IPS-20b (cell line): ENCODE data around the gene PLTP.
"Not testable (repeated sequence)": the region's sequence is repeated elsewhere in the genome, so short reads cannot be mapped to it uniquely, and the experiment has no call there.

ENCODE experiments used
- H3K27ac ChIP-seq: one replicate; pipeline ENCODE4 v1.5.1; 2013; ENCODE audit warnings: low read length
- H3K27me3 ChIP-seq: 2 replicates; pipeline ENCODE4 v1.6.1; 2013; ENCODE audit warnings: mild to moderate bottlenecking, low read length, inconsistent platforms; ENCODE audit not compliant: insufficient read depth
- H3K36me3 ChIP-seq: 2 replicates; pipeline ENCODE4 v1.6.1; 2013; ENCODE audit warnings: low read depth, mild to moderate bottlenecking, inconsistent platforms, low read length, moderate library complexity; ENCODE audit not compliant: insufficient read depth
- H3K4me1 ChIP-seq: 2 replicates; pipeline ENCODE4 v1.6.1; 2013; ENCODE audit warnings: mild to moderate bottlenecking, control low read depth, inconsistent platforms, low read length, moderate library complexity; ENCODE audit not compliant: insufficient read depth
- H3K4me3 ChIP-seq: 2 replicates; pipeline ENCODE4 v1.5.1; 2013; ENCODE audit warnings: mild to moderate bottlenecking, low read length, inconsistent platforms
- H3K9ac ChIP-seq: 2 replicates; pipeline ENCODE4 v1.6.1; 2013; ENCODE audit warnings: low read depth, mild to moderate bottlenecking, inconsistent platforms, low read length, moderate library complexity
- H3K9me3 ChIP-seq: 2 replicates; pipeline ENCODE4 v1.6.1; 2013; ENCODE audit warnings: mild to moderate bottlenecking, low read depth, low read length, inconsistent platforms; ENCODE audit not compliant: insufficient read depth

Gene PLTP, protein sequence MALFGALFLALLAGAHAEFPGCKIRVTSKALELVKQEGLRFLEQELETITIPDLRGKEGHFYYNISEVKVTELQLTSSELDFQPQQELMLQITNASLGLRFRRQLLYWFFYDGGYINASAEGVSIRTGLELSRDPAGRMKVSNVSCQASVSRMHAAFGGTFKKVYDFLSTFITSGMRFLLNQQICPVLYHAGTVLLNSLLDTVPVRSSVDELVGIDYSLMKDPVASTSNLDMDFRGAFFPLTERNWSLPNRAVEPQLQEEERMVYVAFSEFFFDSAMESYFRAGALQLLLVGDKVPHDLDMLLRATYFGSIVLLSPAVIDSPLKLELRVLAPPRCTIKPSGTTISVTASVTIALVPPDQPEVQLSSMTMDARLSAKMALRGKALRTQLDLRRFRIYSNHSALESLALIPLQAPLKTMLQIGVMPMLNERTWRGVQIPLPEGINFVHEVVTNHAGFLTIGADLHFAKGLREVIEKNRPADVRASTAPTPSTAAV

DNA sequence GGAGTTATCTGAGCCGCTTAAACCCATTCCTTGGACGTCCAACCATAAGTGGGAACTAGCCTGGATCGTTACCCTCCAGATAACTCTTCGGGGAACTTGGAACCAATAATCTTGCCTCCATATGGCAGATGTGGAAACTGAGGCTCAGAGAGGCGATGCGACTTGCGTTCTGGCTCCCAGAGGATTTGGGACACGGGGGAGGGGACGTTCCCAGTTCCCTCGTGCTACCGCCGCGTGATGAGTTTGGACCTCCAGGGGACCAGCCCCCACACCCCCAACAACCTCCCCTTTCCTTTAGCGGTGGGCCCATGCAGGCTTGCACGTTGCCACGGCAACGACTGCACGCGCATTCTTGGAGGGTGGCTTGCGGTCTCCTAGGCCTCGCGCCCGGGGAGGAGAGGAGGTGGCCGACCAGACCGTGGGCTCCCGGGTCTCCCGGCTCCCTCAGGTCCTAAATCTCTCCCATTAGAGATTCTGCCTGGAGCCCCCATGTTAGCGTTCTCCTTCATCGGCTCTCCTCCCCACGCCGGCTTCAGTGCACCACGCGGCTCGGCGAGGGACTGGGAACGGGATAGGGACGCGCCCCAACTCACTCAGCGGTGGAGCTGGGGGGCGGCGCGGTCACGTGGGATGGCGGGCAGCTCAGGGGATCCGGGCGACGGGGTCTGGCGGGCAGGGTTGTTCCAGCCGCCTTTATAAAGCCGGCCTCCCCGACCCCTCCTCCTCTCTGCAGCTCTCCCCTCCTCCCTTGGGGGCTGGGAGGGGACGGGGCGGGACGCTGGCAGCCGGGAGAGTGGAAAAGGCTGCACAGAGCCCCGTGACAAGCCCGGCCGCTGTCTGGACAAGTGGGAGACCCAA lies at the start of gene PLTP:
Gene PLTP, minus strand, starts transcription at position 670 of the 858 bp plus-strand sequence. CDS start 703 bp downstream, outside the sequence.
- Histone ChIP-seq H3K4me3 (peak within 1 kb of the TSS; percentile 73), H3K36me3 (peaks cover 29% of the 10 kb centered on the region), H3K9ac (peak within 1 kb of the TSS; percentile 66; the same call in 1 of the 2 replicates), H3K27me3 (no peaks in the 10 kb centered on the region), H3K27ac (no peak within 1 kb of the TSS), H3K9me3 (no peaks in the 10 kb centered on the region), H3K4me1 (peaks cover 3% of the 10 kb centered on the region; the same call in 1 of the 2 replicates)

DNA sequence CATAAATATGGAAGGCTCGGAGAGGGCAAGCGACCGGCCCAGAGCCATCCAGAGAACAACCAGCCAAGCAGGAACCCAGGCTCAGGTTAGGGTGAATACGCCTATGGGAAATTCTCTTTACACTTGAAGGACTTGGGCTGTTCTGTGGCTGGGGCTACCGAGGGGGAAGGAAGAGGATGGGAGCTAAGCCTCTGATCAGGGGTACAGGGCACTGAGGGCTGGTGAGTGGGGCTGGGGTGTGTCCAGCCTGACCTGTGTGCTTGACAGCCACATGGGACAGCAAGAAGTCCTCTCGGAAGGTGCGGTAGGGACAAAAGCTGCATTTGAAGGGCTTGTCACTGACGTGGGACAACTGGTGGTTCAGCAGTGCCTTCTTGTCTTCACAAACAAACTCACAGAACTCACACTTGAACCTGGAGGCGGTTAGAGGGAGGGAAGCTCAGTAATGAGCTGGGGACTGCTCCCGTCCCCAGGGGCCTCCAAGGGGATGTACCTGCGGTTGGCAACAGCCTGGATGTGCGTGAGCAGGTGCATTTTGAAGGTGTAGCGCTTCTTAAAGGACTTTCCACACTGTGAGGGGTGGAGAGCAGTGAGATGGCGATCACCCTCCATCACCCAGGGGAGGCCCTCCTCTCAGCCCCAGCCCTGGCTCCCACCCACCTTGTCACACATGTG lies 48.1 kb upstream of the PLTP start:
- H3K36me3 ChIP-seq: peaks cover 89% of the 10 kb centered on the region
- H3K9ac ChIP-seq: no peak overlapping the region
- no peaks in the 10 kb centered on the region for H3K9me3 ChIP-seq
- H3K4me1 ChIP-seq: no peaks in the 10 kb centered on the region
- H3K27ac ChIP-seq: no peak overlapping the region
- no peak overlapping the region for H3K4me3 ChIP-seq
- H3K27me3 ChIP-seq: no peaks in the 10 kb centered on the region

DNA sequence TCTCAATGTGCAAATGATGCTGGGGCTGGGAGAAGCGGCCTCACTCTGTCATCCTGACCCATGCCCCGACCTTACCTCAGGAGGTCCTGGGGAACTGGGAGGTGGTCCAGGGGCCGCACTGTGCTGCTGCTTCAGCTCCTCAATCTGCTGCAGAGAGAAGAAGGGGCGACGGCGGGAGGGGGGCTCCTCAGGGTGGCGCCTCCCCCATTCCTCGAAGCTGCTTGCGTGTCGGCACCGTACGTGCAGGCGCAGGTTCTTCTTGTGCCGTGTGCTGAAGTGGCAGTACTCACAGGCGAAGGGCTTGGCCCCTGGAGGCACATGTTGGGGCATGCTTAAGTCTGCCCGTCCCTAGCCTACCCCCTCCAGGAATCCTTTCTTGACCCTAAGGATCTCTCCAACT lies 47.2 kb upstream of the PLTP start:
- H3K36me3 ChIP-seq: peaks cover 81% of the 10 kb centered on the region
- H3K9me3 ChIP-seq: no peaks in the 10 kb centered on the region
- no peak overlapping the region for H3K4me3 ChIP-seq
- no peak overlapping the region for H3K9ac ChIP-seq
- no peaks in the 10 kb centered on the region for H3K4me1 ChIP-seq
- no peak overlapping the region for H3K27ac ChIP-seq
- no peaks in the 10 kb centered on the region for H3K27me3 ChIP-seq

DNA sequence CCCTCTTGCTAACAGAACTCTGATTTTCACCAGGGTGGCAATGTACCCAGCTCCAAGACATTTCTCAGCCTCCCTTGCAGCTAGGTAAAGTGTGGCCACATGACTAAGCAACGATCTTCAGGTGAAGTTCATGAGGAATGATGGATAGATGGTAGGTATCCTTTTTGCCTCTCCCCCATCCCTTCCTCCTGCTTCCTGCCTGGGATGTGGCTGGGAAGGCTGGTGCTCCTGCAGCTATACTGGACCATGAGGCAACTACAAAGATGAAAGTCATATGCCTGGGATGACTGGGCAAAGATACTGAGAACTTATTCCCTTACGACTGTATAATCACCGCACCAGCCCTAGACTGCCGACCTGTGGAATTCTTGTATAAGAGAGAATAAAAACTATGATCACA lies 46.6 kb upstream of the PLTP start:
- Histone ChIP-seq H3K27ac (no peak overlapping the region), H3K27me3 (no peaks in the 10 kb centered on the region), H3K4me1 (no peaks in the 10 kb centered on the region), H3K9ac (no peak overlapping the region), H3K36me3 (peaks cover 77% of the 10 kb centered on the region), H3K9me3 (no peaks in the 10 kb centered on the region), H3K4me3 (no peak overlapping the region)

DNA sequence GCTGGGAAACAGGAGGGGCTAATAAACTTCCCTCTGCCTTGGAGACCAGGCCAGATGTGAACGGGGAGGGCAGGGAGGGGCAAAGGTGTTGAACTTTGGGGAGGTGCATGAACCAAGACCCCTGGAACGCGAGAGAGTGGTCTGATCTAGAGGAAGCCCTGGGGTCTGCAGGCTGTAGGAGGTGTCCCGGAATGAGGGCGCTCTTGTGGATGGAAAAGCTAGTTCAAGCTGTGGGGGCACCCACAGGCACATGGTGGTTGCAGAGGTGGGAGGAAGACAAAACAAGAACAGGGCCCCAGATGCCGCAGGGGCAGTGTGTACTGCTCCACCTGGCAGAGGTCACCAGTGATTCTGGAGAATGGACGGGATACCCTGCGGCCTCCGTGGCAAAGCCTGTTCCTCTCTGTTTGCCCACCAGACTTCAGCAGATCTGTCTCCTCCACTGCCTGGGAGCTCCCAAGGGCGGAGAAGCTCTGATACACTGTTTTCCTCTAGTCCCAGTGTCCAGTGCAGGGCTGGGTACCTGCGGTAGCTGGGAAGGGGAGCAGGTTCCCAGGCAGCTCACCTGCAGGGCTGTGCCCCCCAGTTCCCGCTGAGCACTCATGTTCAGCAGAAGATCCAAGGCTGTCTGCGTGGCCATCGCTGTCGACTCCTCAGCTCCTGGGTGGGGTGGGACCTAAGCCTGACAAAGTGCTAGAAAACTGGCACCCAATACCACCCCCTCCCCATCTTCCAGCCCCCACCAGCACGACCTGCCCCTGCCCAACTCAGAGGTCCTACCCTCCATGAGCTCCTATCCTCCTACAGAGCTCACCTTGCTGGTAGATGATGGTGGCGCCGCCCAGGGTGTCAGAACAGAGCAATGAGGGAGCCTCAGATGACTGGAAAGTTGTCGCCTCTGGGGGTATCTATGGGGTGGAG lies 45.3 kb upstream of the PLTP start:
- no peak overlapping the region for H3K4me3 ChIP-seq
- H3K27ac ChIP-seq: no peak overlapping the region
- no peaks in the 10 kb centered on the region for H3K27me3 ChIP-seq
- H3K9ac ChIP-seq: no peak overlapping the region
- no peaks in the 10 kb centered on the region for H3K4me1 ChIP-seq
- H3K36me3 ChIP-seq: peaks cover 79% of the 10 kb centered on the region
- H3K9me3 ChIP-seq: no peaks in the 10 kb centered on the region

DNA sequence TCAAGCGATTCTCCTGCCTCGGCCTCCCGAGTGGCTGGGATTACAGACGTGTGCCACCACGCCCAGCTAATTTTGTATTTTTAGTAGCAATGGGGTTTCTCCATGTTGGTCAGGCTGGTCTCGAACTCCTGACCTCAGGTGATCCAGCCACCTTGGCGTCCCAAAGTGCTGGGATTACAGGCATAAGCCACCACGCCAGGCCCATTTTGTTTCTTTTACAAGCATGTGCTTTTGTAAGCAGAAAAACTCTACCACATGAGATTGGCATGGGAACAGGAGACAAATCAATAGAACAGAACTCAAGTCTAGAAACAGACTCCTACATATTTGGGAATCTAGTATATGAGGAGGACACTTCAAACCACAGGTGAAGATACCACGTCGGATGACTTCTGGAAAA lies 44.4 kb upstream of the PLTP start:
- H3K9me3 ChIP-seq, H3K9ac ChIP-seq, H3K27me3 ChIP-seq, H3K27ac ChIP-seq, H3K4me3 ChIP-seq, H3K4me1 ChIP-seq: not testable (repeated sequence)
- peaks cover 79% of the 10 kb centered on the region for H3K36me3 ChIP-seq

DNA sequence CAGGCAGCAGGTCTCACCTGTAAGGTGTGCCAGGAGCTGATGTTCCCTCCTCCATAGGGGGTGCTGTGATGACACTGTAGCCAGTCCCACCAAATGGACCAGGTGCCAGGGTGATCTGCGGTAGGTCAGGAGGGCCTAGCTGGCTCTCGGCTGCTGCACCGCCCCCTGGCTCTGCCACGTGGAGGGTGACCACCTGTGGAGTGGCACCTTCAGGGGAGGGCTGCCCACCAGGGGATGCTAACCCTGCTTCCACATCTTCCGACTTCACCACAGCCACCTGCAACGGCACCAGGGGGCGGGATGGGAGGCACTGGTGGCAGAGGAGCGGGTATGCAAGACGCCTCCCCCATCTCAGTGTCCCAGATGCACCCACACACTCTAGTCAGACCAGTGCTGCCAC lies 41.7 kb upstream of the PLTP start:
- Histone ChIP-seq H3K4me1 (no peaks in the 10 kb centered on the region), H3K27ac (no peak overlapping the region), H3K36me3 (peaks cover 74% of the 10 kb centered on the region), H3K27me3 (no peaks in the 10 kb centered on the region), H3K4me3 (no peak overlapping the region), H3K9ac (no peak overlapping the region), H3K9me3 (no peaks in the 10 kb centered on the region)

DNA sequence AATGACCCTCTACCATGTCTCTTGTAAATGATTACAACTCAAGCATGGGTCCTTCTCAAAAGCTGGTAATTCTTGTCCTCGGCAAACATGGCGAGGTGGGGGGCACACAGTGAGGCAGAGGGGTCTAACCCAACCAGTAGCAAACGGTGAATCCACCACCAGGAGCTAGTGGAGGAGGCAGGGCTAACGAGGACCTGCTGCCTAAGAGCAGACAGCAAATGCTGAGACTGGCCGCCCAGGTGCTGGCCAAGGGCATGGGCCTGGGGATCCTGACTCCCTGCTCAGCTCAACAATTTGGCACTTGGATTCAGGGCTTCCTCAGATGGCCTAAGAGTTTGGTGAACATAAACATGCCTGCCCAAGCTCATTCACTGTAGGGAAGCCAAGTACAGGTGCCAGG lies 40.9 kb upstream of the PLTP start:
- no peak overlapping the region for H3K27ac ChIP-seq
- H3K27me3 ChIP-seq: no peaks in the 10 kb centered on the region
- H3K9me3 ChIP-seq: no peaks in the 10 kb centered on the region
- peaks cover 74% of the 10 kb centered on the region for H3K36me3 ChIP-seq
- H3K4me3 ChIP-seq: no peak overlapping the region
- H3K4me1 ChIP-seq: no peaks in the 10 kb centered on the region
- no peak overlapping the region for H3K9ac ChIP-seq

DNA sequence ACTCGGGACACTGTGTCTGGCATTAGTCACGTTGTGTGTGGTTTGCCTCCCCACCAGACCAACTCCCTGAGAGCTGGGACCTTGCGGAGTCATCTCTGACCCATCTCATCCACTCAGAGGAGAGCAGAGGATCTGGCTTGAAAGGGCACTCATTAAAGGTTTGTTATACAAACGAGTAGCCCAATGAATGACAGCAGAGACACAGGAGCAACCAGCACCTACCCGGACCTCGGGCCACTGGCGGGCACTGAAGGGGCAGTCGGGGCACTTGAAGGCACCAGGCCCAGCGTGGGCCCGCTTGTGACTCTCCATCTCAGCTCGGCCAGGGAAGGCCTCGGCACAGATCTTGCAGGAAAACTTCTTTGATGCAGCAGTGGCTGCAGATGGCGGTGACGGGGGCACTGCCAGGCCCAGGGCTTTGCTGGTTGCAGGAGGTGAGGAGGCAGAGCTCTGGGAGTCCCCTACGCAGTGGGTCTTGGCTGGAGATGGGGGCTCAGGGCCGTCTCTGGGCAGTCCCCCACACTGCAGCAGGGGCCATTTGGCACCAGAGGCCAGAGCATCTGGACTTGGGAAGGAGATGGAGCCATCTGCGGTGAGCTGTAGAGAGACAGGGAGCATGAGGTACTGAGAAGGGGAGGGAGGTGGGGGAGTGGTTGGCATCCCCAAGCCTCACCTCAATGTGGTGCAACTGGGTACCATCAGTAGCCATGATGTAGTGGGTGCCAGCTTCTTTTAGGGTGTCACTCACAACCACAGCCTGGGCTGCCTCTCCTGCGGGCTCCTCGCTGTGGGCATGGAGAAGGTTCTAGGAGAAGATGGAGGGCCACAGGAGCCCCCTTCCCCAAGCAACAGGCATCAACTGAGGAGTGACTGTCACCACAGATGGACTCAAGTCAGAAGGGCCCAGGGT lies 40.2 kb upstream of the PLTP start:
- Histone ChIP-seq H3K9me3 (no peaks in the 10 kb centered on the region), H3K9ac (no peak overlapping the region), H3K4me3 (no peak overlapping the region), H3K27me3 (no peaks in the 10 kb centered on the region), H3K27ac (no peak overlapping the region), H3K4me1 (no peaks in the 10 kb centered on the region), H3K36me3 (peaks cover 74% of the 10 kb centered on the region)

DNA sequence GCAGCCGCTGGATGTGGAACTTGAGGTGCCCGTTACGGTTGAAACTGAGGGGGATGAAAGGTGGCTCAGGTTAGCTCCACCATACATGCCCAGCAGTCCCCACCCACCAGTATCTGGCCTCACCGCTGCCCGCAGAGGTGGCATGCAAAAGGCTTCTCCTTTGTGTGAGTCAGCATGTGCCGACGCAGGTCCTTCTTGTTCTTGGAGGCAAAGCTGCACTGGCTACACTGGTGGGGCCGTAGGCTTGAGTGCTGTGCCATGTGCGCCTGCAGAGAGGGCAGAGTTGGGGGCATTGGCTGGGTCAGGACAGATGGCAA lies 38.3 kb upstream of the PLTP start:
- H3K4me3 ChIP-seq: no peak overlapping the region
- H3K4me1 ChIP-seq: no peaks in the 10 kb centered on the region
- H3K9me3 ChIP-seq: no peaks in the 10 kb centered on the region
- H3K27me3 ChIP-seq: no peaks in the 10 kb centered on the region
- no peak overlapping the region for H3K27ac ChIP-seq
- no peak overlapping the region for H3K9ac ChIP-seq
- peaks cover 79% of the 10 kb centered on the region for H3K36me3 ChIP-seq
